CD4-positive, alpha-beta T cell (primary cell): ENCODE measurements around the gene PRR20A. TPM values are rescaled to one million over a fixed set of nuclear protein-coding genes. Genes with fewer than 3 reads are reported as not detected.
"Not testable (repeated sequence)": the region's sequence is repeated elsewhere in the genome, so short reads cannot be mapped to it uniquely, and the experiment has no call there.

ENCODE experiments used
- ATAC-seq: fragments of 200-7000 bp; cut with Tn5 transposase; one replicate; pipeline ENCODE4 v1.10.0; 2022; ENCODE audit warnings: mild to moderate bottlenecking; ENCODE audit not compliant: poor library complexity
- CTCF ChIA-PET: fragments of 350-600 bp; sonication (Branson Sonifier 250); formaldehyde crosslinking; loops from one replicate; lab custom pipeline; 2021; ENCODE audit warnings: antibody characterized with exemption, inconsistent platforms; lab: Charles Lee
- POLR2A ChIA-PET: fragments of 350-600 bp; sonication (Branson Sonifier 250); formaldehyde crosslinking; loops from one replicate; lab custom pipeline; 2021; ENCODE audit warnings: antibody characterized with exemption, inconsistent platforms; lab: Charles Lee
- DNase-seq, 14 experiments: peaks; one replicate each; pipeline ENCODE4 v3.0.0-alpha.2; 2013 to 2020; ENCODE audit warnings: mixed read lengths in 2 of 14
- H3K27ac ChIP-seq, 2 donors: one replicate each; pipeline versions ENCODE4 v1.5.1 to v1.7.0; 2013; ENCODE audit warnings: low read length in 2 of 2, low read depth in 1 of 2, mild to moderate bottlenecking in 1 of 2
- H3K27me3 ChIP-seq, 2 experiments: 1 replicate in 1 of 2; 2 replicates in 1 of 2; pipeline versions ENCODE4 v1.6.1 to v1.7.0; 2013; ENCODE audit warnings: low read length in 2 of 2, control low read depth in 1 of 2, mild to moderate bottlenecking in 1 of 2, moderate library complexity in 1 of 2; ENCODE audit not compliant: insufficient read depth in 2 of 2, control insufficient read depth in 1 of 2
- H3K36me3 ChIP-seq: one replicate; pipeline ENCODE4 v1.6.1; 2013; ENCODE audit warnings: low read length, control low read depth; ENCODE audit not compliant: insufficient read depth
- H3K4me1 ChIP-seq: one replicate; pipeline ENCODE4 v1.6.1; 2013; ENCODE audit warnings: low read length, control low read depth; ENCODE audit not compliant: insufficient read depth
- H3K4me3 ChIP-seq: one replicate; pipeline ENCODE4 v1.5.1; 2013; ENCODE audit warnings: mild to moderate bottlenecking, low read length, moderate library complexity
- H3K9me3 ChIP-seq, 2 experiments: 1 replicate in 1 of 2; 2 replicates in 1 of 2; pipeline versions ENCODE4 v1.6.1 to v1.7.0; 2013; ENCODE audit warnings: low read length in 2 of 2, mild to moderate bottlenecking in 2 of 2, control low read depth in 1 of 2, moderate library complexity in 1 of 2; ENCODE audit not compliant: control insufficient read depth in 1 of 2, insufficient read depth in 1 of 2
- H3K27ac Mint-ChIP-seq: one replicate; pipeline ENCODE4 v1.8.0; 2020; ENCODE audit warnings: mixed read lengths
- H3K27me3 Mint-ChIP-seq: one replicate; pipeline ENCODE4 v1.8.0; 2021; ENCODE audit warnings: mixed read lengths
- H3K36me3 Mint-ChIP-seq: one replicate; pipeline ENCODE4 v1.8.0; 2021; ENCODE audit warnings: low read depth, mixed read lengths
- H3K4me1 Mint-ChIP-seq: one replicate; pipeline ENCODE4 v1.8.0; 2021; ENCODE audit warnings: low read depth, mixed read lengths
- H3K4me3 Mint-ChIP-seq: one replicate; pipeline ENCODE4 v1.8.0; 2020; ENCODE audit warnings: mild to moderate bottlenecking, mixed read lengths
- H3K9me3 Mint-ChIP-seq: one replicate; pipeline ENCODE4 v1.8.0; 2020; ENCODE audit warnings: mixed read lengths
- CTCF ChIP-seq: fragments of 200-600 bp; IDR thresholded peaks from one replicate; pipeline ENCODE4 v1.8.0; 2022; ENCODE audit warnings: antibody characterized with exemption, mild to moderate bottlenecking
- intact Hi-C, 2 experiments: fragments of 100-400 bp; cut with DNase I in 1 of 2; cut with micrococcal nuclease in 1 of 2; formaldehyde crosslinking; loops; one replicate each; pipeline versions ENCODE4 v1.15.1 to v1.9.0; 2023 to 2025; cut with DNase I, micrococcal nuclease
- polyA plus RNA-seq, 2 donors: library from polyadenylated mRNA; unstranded; fragments of 120-200 nt; gene quantifications; one replicate each; pipeline ENCODE4 v1.2.1, GENCODE V29; 2013
- total RNA-seq, 174 experiments: library from RNA in 2 of 174; stranded (reverse) in 2 of 174; gene quantifications; one replicate each; pipeline ENCODE4 v1.2.3 and lab custom pipeline; 2021 to 2026

PRR20A gene
- not detected for total RNA-seq
- polyA plus RNA-seq (2013, experiment 1 of 2) = not detected
- polyA plus RNA-seq (2013, experiment 2 of 2) = not detected
- 0 reads per million in 172 experiments for total RNA-seq (lab: John Stamatoyannopoulos, UW)

GRCh38 chr13:57140235-57140968 lies at the start of gene PRR20A:
TSS of gene PRR20A (plus strand) at chr13:57140918. CDS start at chr13:57141305, 387 bp downstream.
- H3K4me3 ChIP-seq, H3K4me1 ChIP-seq, POLR2A ChIA-PET, DNase-seq, ATAC-seq, H3K36me3 Mint-ChIP-seq, H3K27me3 Mint-ChIP-seq, H3K9me3 Mint-ChIP-seq, H3K27ac ChIP-seq, H3K27ac Mint-ChIP-seq, H3K36me3 ChIP-seq, intact Hi-C loops, H3K9me3 ChIP-seq, H3K4me1 Mint-ChIP-seq, CTCF ChIA-PET, H3K27me3 ChIP-seq, H3K4me3 Mint-ChIP-seq: not testable (repeated sequence)

- DNase-seq (no peak), ATAC-seq (no peak)
- Mint-ChIP-seq H3K4me1 (no peaks in the 10 kb centered on the region), H3K27me3 (no peaks in the 10 kb centered on the region), H3K4me3 (no peak overlapping the region), H3K27ac (no peak overlapping the region), H3K36me3 (no peaks in the 10 kb centered on the region), H3K9me3 (peaks cover 21% of the 10 kb centered on the region)
- H3K4me3 ChIP-seq = no peak overlapping the region
- intact Hi-C loops = no loop called here
- TF ChIP-seq CTCF = no peak
- ChIA-PET CTCF (no interaction called here), POLR2A (no interaction called here)
- H3K27ac ChIP-seq = no peak overlapping the region
- H3K9me3 ChIP-seq = peaks cover 5 to 9% of the 10 kb centered on the region in 2 experiments
- no peaks in the 10 kb centered on the region for H3K4me1 ChIP-seq
- H3K36me3 ChIP-seq = no peaks in the 10 kb centered on the region
- no peaks in the 10 kb centered on the region for H3K27me3 ChIP-seq
Observed at GRCh38 chr13:57114945-57115344, 25.8 kb upstream of the PRR20A start.

- Histone ChIP-seq H3K27me3 (no peaks in the 10 kb centered on the region), H3K4me3 (no peak overlapping the region), H3K4me1 (no peaks in the 10 kb centered on the region), H3K27ac (no peak overlapping the region), H3K9me3 (no peaks in the 10 kb centered on the region), H3K36me3 (no peaks in the 10 kb centered on the region)
- TF ChIP-seq CTCF = no peak
- Mint-ChIP-seq H3K27ac (no peak overlapping the region), H3K27me3 (no peaks in the 10 kb centered on the region), H3K9me3 (peaks cover 16% of the 10 kb centered on the region), H3K4me1 (no peaks in the 10 kb centered on the region), H3K4me3 (no peak overlapping the region), H3K36me3 (no peaks in the 10 kb centered on the region)
- CTCF ChIA-PET = no interaction called here
- ATAC-seq (no peak), DNase-seq (no peak)
- POLR2A ChIA-PET = no interaction called here
- intact Hi-C loops = no loop called here
Observed at GRCh38 chr13:57123681-57124080, 17.0 kb upstream of the PRR20A start.
